Muscle layer of colon (tissue), 2 donors: ENCODE measurements around the gene NAA80.
A peak's percentile ranks its signal among the peaks of the same experiment; 100 is the strongest.
"Not testable (repeated sequence)": the region's sequence is repeated elsewhere in the genome, so short reads cannot be mapped to it uniquely, and the experiment has no call there.

Experiments
- H3K27ac ChIP-seq: one replicate; pipeline ENCODE4 v1.7.0; 2013; ENCODE audit warnings: low read depth, mild to moderate bottlenecking, low read length, moderate library complexity
- H3K27me3 ChIP-seq, 2 donors: one replicate each; pipeline ENCODE4 v1.7.0; 2013; ENCODE audit warnings: low read length in 2 of 2, mild to moderate bottlenecking in 2 of 2; ENCODE audit not compliant: insufficient read depth in 2 of 2, control insufficient read depth in 1 of 2
- H3K36me3 ChIP-seq: one replicate; pipeline ENCODE4 v1.7.0; 2013; ENCODE audit warnings: mild to moderate bottlenecking, low read length; ENCODE audit not compliant: insufficient read depth
- H3K4me1 ChIP-seq: one replicate; pipeline ENCODE4 v1.7.0; 2013; ENCODE audit warnings: mild to moderate bottlenecking, low read length; ENCODE audit not compliant: insufficient read depth
- H3K4me3 ChIP-seq, 2 donors: one replicate each; pipeline ENCODE4 v1.7.0; 2013; ENCODE audit warnings: low read length in 2 of 2, low read depth in 1 of 2, mild to moderate bottlenecking in 1 of 2, moderate library complexity in 1 of 2
- H3K9ac ChIP-seq: one replicate; pipeline ENCODE4 v1.7.0; 2013; ENCODE audit warnings: low read length
- H3K9me3 ChIP-seq: one replicate; pipeline ENCODE4 v1.7.0; 2013; ENCODE audit warnings: mild to moderate bottlenecking, low read length
- donor health status: abdominal sarcoma.
- donor health status: Adenocarcinoma of cecum.

The NAA80 gene

DNA sequence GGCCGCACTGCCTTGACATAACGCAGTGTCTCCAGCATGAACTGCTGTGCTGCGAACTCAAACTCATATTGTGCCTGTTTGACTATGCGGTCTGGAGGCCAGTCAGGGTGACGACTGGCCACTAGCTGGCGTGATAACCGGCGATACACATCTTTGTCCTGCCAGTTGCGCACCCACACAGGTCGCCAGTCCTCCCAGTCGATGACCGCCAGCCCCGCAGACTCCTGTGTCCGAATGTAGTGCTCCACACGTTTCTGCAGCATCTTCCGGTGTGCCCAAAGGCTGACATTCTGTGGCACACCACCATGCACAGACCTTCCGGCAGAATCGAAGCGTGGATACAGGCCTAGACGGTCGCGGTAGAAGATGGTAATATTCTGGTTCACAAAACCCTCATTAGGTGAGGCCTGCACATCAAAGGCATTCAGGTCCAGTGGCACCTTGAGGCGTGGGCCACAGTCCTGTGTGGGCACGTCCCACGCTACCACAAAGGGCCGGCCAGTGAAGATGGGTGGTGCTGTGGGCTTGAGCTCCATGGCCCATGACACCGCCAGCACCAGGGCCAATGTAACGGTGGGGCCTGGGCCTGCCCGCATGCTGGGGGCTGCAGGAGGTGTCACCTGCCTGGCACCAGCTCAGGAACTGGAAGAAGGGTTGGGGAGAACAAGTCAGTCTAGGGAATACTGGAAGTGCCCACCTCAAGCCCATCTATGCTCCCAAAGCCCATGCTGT, 20.9 kb upstream of the NAA80 start:
- peak overlapping the region; percentile 83 for H3K27ac ChIP-seq
- H3K27me3 ChIP-seq = no peaks in the 10 kb centered on the region
- peak overlapping the region; percentile 71 for H3K9ac ChIP-seq
- peak overlapping the region; percentile 74 to 91 for H3K4me3 ChIP-seq
- H3K9me3 ChIP-seq = no peaks in the 10 kb centered on the region
- peaks cover 22% of the 10 kb centered on the region for H3K36me3 ChIP-seq
- peaks cover 53% of the 10 kb centered on the region for H3K4me1 ChIP-seq

DNA sequence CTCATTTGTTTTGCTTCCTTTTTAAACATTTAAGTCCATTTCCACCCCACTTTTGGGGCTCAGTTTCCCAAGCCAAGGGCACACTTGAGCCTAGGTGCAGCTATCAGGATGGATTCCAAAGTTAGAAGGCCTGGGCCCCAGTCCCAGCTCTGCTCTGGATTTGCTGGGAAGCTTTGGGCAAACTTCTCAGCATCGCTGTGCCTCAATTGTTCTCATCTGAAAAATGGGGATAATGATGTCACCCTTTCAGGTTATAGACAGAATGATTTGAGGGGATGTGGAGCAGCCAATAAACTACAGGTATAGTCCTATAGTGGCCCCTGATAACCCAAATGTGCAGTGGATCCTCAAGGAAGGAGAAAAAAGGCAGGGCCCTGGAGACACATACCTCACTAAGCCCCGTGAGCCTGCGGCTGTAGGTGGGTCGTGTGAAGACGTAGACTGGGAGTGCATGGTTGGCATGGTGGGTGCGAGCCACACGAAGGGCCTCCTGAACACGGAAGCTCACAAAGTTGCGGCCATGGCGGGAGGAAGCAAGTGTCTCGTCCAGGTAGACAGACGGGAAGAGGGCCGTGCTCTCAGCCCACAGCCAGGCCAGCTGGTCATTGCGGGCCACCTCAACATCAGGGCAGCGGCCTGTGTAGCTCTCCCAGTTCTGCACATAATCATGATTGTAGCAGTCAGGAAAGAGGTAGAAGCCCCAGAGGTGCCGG, 20.1 kb upstream of the NAA80 start:
- Histone ChIP-seq H3K9ac (peak overlapping the region; percentile 35), H3K27ac (no peak overlapping the region), H3K4me3 (peak overlapping the region in 1 of 2 donors; percentile 74), H3K27me3 (no peaks in the 10 kb centered on the region), H3K9me3 (no peaks in the 10 kb centered on the region), H3K4me1 (peaks cover 48% of the 10 kb centered on the region), H3K36me3 (peaks cover 20% of the 10 kb centered on the region)

DNA sequence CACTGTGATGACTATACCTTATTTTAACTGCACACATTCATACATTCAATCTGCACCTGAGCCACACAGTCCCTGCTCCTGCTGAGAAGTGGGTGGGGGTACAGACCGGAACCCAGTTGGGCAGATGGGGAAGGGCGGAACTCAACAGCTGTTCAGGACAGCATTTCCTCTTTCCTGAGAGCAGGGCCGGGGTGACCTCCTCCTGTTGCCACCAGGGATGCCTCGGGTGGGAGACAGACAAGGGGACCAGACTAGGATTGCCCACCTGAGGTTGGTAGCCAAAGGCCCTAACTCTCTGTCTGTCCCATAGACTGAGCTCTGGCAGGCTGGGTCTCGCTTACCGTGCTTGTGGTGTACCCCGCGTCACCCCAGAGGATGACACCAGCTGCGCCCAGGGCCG, 19.4 kb upstream of the NAA80 start:
- Histone ChIP-seq H3K9ac (peak overlapping the region; percentile 35), H3K4me1 (peaks cover 44% of the 10 kb centered on the region), H3K9me3 (no peaks in the 10 kb centered on the region), H3K27ac (no peak overlapping the region), H3K27me3 (no peaks in the 10 kb centered on the region), H3K36me3 (peaks cover 20% of the 10 kb centered on the region), H3K4me3 (peak overlapping the region in 1 of 2 donors; percentile 74)

GRCh38 chr3:50318163-50318562, 19.0 kb upstream of the NAA80 start:
- H3K9me3 ChIP-seq = no peaks in the 10 kb centered on the region
- H3K4me1 ChIP-seq = peaks cover 44% of the 10 kb centered on the region
- no peak overlapping the region for H3K4me3 ChIP-seq
- H3K9ac ChIP-seq = no peak overlapping the region
- no peaks in the 10 kb centered on the region for H3K27me3 ChIP-seq
- H3K36me3 ChIP-seq = peaks cover 20% of the 10 kb centered on the region
- no peak overlapping the region for H3K27ac ChIP-seq

DNA sequence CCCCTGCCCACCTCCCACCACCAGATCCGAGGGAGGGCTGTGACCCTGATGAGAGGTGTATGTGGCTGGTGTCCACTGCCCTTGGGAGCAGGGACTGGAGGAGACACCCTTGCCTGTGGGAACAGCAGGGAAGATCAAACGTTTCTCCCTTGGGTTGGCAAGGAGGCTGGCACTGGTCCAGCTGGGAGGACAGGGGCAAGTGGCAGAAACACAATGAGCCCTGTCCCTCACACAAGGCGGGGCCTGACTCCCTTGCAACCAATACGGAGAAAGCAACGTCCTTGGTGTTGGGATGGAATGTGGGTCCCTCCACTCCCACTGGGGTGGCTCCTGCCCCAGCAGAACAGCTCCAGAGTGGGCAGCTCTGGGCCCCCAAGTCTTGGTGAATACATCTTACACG, 18.1 kb upstream of the NAA80 start:
- Histone ChIP-seq H3K4me3 (no peak overlapping the region), H3K36me3 (peaks cover 20% of the 10 kb centered on the region)

DNA sequence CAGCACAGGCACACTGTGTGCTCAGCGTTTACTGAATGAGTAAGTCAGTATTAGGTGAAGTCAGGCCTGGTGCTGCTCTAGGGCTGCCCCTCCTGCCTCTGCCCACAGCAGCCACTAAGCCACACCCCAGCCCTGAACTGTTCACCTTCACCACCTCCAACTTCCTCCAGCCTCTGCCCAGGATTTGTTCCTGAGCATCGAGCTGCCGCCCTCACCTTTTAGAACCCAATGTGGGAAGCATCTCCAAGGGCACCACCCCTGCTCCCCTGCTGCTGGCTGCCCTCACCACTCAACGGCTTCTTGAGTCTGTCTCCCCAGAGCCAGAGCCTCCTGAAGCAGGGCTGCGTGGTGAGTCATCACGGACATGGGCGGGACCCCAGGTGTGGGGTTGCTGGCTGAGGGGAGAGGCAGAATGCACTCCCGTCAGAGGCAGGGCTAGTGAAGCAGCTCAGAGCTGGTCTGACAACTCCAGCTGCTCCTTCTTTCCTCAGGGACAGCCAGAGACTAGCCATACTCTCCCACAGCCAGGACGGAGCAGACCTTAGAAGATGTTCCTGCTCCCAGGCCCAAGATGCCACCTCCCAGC, 17.5 kb upstream of the NAA80 start:
- Histone ChIP-seq H3K36me3 (peaks cover 20% of the 10 kb centered on the region), H3K4me1 (peaks cover 35% of the 10 kb centered on the region), H3K9me3 (no peaks in the 10 kb centered on the region), H3K4me3 (no peak overlapping the region), H3K27ac (no peak overlapping the region), H3K27me3 (no peaks in the 10 kb centered on the region), H3K9ac (no peak overlapping the region)

More for the DNA sequence above, 18.1 kb upstream of the NAA80 start:
- H3K9ac ChIP-seq = no peak overlapping the region
- peaks cover 40% of the 10 kb centered on the region for H3K4me1 ChIP-seq
- H3K27ac ChIP-seq = no peak overlapping the region
- no peaks in the 10 kb centered on the region for H3K27me3 ChIP-seq
- H3K9me3 ChIP-seq = no peaks in the 10 kb centered on the region

DNA sequence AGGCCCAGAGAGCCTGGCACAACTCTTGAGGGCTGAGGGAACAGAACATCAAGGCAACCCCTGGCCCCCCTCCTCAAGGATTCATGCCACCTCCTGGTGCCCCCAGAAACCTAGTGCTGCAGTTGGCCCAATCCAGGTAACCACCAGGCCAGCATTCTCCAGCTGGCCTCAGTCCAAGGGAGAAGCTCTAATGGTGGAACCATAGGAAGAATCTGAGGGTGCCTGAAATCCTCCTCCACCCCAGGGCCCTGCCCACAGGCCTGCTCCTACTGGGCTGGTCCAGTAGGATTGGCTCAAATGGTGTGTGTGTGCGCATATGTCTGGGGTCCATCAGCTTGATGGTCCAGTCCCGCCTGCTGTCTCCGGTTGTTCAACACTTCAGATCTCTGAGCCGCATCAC, 15.6 kb upstream of the NAA80 start:
- Histone ChIP-seq H3K36me3 (peaks cover 20% of the 10 kb centered on the region), H3K4me1 (peaks cover 27% of the 10 kb centered on the region), H3K27me3 (no peaks in the 10 kb centered on the region), H3K27ac (no peak overlapping the region), H3K9me3 (no peaks in the 10 kb centered on the region), H3K9ac (no peak overlapping the region), H3K4me3 (no peak overlapping the region)

DNA sequence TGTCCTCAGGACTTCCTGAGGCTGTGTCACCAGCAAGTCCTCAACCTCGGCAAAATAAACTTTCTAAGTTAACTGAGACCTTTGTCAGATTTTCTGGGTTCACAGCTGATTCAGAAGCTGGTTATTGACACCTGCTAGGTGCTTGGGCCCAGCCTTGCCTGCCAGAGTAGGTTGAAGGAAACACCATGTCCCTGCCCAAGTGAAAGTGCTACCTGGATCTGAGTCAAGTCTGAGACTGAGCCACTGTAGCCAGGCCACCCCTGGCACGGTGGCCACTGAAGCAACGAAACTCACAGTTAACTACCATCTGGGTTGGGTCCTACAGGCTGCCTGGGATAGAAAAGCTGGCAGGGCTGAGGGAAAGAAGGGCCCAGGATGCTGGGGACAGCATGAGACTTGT, 15.1 kb upstream of the NAA80 start:
- Histone ChIP-seq H3K36me3 (peaks cover 16% of the 10 kb centered on the region), H3K4me3 (no peak overlapping the region), H3K27ac (no peak overlapping the region), H3K27me3 (no peaks in the 10 kb centered on the region), H3K9ac (no peak overlapping the region), H3K4me1 (peaks cover 22% of the 10 kb centered on the region), H3K9me3 (no peaks in the 10 kb centered on the region)

DNA sequence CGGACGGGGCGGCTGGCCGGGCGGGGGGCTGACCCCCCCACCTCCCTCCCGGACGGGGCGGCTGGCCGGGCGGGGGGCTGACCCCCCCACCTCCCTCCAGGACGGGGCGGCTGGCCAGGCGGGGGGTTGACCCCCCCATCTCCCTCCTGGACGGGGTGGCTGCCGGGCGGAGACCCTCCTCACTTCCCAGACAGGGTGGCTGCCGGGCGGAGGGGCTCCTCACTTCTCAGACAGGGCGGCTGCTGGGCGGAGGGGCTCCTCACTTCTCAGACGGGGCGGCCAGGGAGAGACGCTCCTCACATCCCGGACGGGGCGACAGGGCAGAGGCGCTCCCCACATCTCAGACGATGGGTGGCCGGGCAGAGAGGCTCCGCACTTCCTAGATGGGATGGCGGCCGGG, 12.8 kb upstream of the NAA80 start:
- H3K36me3 ChIP-seq, H3K9me3 ChIP-seq, H3K4me3 ChIP-seq, H3K9ac ChIP-seq, H3K27ac ChIP-seq, H3K4me1 ChIP-seq, H3K27me3 ChIP-seq: not testable (repeated sequence)

- H3K9ac ChIP-seq = no peak overlapping the region
- no peak overlapping the region for H3K4me3 ChIP-seq
- peaks cover 19% of the 10 kb centered on the region for H3K4me1 ChIP-seq
- no peak overlapping the region for H3K27ac ChIP-seq
- H3K36me3 ChIP-seq = no peaks in the 10 kb centered on the region
- no peaks in the 10 kb centered on the region for H3K9me3 ChIP-seq
- no peaks in the 10 kb centered on the region for H3K27me3 ChIP-seq
These were observed 5.4 kb upstream of the NAA80 start for GRCh38 chr3:50304601-50305000.

DNA sequence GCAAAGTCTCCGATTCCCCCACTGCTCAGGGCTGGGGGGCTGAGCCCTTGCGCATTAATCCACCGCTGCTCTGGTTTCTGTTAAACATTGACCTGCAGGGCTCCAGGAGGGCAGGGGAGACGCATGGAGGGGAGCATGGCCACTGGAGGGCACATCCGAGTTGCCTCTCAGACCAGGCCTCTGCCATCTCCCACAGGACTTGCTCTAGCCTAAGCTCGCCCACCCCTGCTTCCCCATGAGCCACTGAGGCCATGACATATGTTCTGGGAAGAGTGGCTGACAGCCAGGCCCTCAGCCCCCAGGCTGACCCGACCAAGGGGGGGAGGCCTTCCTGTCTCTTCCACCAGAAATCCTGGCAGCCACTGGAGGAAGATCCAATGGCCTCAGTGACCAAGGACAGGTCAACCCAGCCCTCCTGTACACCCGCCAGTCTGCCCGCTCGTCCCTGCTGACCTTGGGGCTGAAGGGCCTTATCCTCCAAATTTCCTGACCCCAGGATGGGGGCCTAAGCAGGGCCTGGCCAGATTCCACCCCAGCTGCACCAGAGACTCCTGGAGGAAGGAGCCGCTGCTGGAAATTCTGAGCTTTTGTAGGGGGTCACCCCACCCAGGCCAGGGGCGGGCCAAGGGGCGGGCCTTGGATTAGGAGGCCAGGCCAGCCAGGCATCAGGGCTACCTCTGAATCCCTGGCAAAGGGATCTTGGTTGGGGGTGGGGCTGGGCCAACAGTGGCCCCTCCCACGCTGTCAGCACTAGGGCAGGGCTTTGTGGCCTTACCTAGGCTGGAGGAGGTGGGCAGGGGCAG, 4.0 kb upstream of the NAA80 start, which contains the start of gene HYAL1:
Gene HYAL1 (minus strand): TSS at position 562 of the 803 bp plus-strand sequence. CDS start 618 bp downstream, outside the sequence.
- Histone ChIP-seq H3K36me3 (no peaks in the 10 kb centered on the region), H3K9ac (no peak within 1 kb of the TSS), H3K4me3 (no peak within 1 kb of the TSS), H3K27me3 (no peaks in the 10 kb centered on the region), H3K4me1 (peaks cover 25% of the 10 kb centered on the region), H3K9me3 (no peaks in the 10 kb centered on the region), H3K27ac (peak within 1 kb of the TSS; percentile 24)
